GM21515 (cell line): ENCODE results near the gene SPSB4.

Experiments used
- ATAC-seq: cut with Tn5 transposase; IDR thresholded peaks from one replicate; pipeline ENCODE4 v1.9.1; 2021; ENCODE audit not compliant: unreplicated experiment

Gene SPSB4

GRCh38 chr3:141052201-141053069 is 1.3 kb downstream of the SPSB4 start:
- ATAC-seq: no peak

GRCh38 chr3:141055136-141055535 is 4.0 kb downstream of the SPSB4 start:
- ATAC-seq: no peak

GRCh38 chr3:141055536-141056445 is 4.6 kb downstream of the SPSB4 start:
- ATAC-seq: no peak

- ATAC-seq: no peak
These were observed 5.6 kb downstream of the SPSB4 start for GRCh38 chr3:141056751-141057171.

GRCh38 chr3:141057436-141057835 is 6.3 kb downstream of the SPSB4 start:
- no peak for ATAC-seq

- ATAC-seq: no peak
These were observed 7.0 kb downstream of the SPSB4 start for GRCh38 chr3:141057946-141058800.

GRCh38 chr3:141058996-141059395 is 7.8 kb downstream of the SPSB4 start:
- ATAC-seq: no peak

- no peak for ATAC-seq
These were observed 8.7 kb downstream of the SPSB4 start for GRCh38 chr3:141059816-141060215.

- no peak for ATAC-seq
These were observed 9.2 kb downstream of the SPSB4 start for GRCh38 chr3:141060327-141060726.

- no peak for ATAC-seq
These were observed 12.7 kb downstream of the SPSB4 start for GRCh38 chr3:141063831-141064230.

GRCh38 chr3:141064255-141064926 is 13.2 kb downstream of the SPSB4 start:
- no peak for ATAC-seq

- ATAC-seq: no peak
These were observed 14.1 kb downstream of the SPSB4 start for GRCh38 chr3:141065258-141065657.

- ATAC-seq: no peak
These were observed 15.0 kb downstream of the SPSB4 start for GRCh38 chr3:141065841-141066805.

- no peak for ATAC-seq
These were observed 16.2 kb downstream of the SPSB4 start for GRCh38 chr3:141067206-141067974.

- ATAC-seq: no peak
These were observed 19.1 kb downstream of the SPSB4 start for GRCh38 chr3:141070229-141070628.

- no peak for ATAC-seq
These were observed 19.7 kb downstream of the SPSB4 start for GRCh38 chr3:141070727-141071357.

- ATAC-seq: no peak
These were observed 20.6 kb downstream of the SPSB4 start for GRCh38 chr3:141071681-141072260.

GRCh38 chr3:141072950-141073349 is 21.8 kb downstream of the SPSB4 start:
- ATAC-seq: no peak
